ENCODE data around the gene ZBTB22.

DNA sequence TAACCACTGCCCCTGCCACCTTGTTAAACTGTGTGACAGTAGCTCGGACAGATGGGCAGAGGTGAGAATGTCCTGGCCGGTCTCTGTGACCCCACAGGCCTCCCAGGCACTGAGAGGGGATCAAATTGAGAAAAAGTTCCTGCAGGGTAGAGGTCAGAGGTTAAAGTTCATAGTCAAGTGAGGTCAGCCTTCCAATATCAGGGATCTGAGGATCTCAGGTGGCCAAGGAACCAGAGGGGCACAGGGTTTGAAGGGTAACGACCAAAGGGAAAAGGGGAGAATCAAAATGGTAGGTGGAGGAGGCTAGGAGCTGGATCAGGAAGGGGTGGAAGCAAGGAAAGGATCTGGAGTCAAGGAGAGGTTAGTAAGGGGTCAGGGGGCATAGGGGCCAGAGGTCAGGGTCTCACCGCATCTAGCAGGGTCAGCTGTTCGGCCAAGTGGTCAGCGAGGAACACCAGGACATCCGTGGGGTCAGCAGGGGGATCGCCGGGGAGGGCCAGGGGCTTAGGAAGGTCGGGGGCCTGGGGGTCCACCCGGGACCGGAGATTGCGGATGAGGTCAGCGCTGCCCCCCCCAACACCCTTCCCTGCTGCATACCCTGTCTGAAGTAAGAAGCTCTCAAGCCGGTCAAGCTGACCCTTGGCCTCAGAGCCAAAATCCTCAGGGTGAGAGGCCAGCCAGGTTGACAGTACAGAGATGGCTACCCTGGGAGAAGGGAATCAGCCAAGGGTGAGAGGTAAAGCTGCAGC, 21.7 kb downstream of the ZBTB22 start:
- TF ChIP-seq, protein P1, sequence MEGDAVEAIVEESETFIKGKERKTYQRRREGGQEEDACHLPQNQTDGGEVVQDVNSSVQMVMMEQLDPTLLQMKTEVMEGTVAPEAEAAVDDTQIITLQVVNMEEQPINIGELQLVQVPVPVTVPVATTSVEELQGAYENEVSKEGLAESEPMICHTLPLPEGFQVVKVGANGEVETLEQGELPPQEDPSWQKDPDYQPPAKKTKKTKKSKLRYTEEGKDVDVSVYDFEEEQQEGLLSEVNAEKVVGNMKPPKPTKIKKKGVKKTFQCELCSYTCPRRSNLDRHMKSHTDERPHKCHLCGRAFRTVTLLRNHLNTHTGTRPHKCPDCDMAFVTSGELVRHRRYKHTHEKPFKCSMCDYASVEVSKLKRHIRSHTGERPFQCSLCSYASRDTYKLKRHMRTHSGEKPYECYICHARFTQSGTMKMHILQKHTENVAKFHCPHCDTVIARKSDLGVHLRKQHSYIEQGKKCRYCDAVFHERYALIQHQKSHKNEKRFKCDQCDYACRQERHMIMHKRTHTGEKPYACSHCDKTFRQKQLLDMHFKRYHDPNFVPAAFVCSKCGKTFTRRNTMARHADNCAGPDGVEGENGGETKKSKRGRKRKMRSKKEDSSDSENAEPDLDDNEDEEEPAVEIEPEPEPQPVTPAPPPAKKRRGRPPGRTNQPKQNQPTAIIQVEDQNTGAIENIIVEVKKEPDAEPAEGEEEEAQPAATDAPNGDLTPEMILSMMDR (IDR thresholded peaks at IDR 0.05): no peak
- no peak for TF ChIP-seq POLR2A (IDR thresholded peaks at IDR 0.05)

All from transverse colon (tissue), 3 donors.